Measurements from ENCODE around the gene PRKAR1B.

DNA sequence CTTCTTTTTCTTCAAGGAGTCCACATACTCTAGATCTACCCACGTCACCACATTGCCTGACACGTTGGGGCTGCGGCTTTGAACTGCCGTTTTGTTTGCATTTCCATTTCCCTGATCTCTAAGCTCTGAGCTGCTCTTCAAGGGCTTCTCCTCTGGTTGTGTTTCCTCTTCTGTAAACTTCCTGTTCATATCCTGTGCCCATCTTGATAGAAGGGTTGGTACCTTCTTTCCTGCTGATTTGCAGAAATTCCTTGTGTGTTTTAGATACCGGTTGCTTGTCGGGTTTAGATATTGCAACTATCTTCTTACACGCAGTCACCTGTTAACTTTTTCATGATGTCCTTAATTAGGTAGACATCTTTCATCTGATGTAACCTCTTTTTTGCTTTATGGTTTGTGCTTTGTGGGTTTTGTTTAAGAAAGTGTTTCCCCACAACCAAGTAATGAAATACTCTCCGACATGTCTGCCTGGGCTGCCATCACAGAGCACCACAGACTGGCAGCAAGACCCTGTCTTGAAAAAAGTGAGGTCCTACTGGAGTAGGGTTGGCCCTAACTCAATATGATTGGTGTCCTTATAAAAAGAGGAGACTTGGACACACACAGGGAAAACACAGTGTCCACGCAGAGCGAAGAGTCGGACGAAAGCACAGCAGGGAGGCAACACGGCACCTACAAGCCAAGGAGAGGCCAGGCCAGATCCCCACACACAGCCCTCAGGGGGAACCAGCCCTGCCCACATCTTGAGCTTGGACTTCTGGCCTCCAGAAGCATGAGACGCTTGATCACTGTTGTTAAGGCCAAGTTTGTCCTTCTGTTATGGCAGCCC lies 108.3 kb downstream of the PRKAR1B start:
- TF ChIP-seq, protein P1, sequence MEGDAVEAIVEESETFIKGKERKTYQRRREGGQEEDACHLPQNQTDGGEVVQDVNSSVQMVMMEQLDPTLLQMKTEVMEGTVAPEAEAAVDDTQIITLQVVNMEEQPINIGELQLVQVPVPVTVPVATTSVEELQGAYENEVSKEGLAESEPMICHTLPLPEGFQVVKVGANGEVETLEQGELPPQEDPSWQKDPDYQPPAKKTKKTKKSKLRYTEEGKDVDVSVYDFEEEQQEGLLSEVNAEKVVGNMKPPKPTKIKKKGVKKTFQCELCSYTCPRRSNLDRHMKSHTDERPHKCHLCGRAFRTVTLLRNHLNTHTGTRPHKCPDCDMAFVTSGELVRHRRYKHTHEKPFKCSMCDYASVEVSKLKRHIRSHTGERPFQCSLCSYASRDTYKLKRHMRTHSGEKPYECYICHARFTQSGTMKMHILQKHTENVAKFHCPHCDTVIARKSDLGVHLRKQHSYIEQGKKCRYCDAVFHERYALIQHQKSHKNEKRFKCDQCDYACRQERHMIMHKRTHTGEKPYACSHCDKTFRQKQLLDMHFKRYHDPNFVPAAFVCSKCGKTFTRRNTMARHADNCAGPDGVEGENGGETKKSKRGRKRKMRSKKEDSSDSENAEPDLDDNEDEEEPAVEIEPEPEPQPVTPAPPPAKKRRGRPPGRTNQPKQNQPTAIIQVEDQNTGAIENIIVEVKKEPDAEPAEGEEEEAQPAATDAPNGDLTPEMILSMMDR (conservative IDR thresholded peaks at IDR 0.05; ENCODE audit: low read length) = no peak
- TF ChIP-seq EZH2phosphoT487 (IDR thresholded peaks at IDR 0.05; ENCODE audit: borderline replicate concordance) = no peak

Measured in Loucy (cell line).